Measurements from ENCODE around the gene SOD2.
A peak's percentile ranks its signal among the peaks of the same experiment; 100 is the strongest.
"Not testable (repeated sequence)": the region's sequence is repeated elsewhere in the genome, so short reads cannot be mapped to it uniquely, and the experiment has no call there.

The SOD2 gene

DNA sequence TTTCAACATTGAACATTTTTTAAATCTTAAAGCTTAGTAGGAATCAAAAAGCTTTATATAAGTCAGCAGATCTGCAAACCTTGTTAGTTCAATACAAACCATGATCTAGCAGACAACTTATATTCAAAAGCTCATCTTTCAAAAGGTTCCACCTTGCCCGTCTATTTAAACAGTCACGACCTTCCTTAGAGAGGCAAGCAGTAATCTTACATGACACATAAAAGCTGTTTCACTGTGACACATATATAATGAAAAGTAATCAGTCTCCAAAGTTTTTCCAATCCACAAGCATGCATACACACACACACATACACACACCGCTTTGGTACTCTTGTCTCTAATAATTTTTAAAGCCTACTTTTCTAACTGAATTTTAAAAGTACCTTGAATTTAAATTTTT lies 12.9 kb downstream of the SOD2 start:
- DNase-seq, result no peak

DNA sequence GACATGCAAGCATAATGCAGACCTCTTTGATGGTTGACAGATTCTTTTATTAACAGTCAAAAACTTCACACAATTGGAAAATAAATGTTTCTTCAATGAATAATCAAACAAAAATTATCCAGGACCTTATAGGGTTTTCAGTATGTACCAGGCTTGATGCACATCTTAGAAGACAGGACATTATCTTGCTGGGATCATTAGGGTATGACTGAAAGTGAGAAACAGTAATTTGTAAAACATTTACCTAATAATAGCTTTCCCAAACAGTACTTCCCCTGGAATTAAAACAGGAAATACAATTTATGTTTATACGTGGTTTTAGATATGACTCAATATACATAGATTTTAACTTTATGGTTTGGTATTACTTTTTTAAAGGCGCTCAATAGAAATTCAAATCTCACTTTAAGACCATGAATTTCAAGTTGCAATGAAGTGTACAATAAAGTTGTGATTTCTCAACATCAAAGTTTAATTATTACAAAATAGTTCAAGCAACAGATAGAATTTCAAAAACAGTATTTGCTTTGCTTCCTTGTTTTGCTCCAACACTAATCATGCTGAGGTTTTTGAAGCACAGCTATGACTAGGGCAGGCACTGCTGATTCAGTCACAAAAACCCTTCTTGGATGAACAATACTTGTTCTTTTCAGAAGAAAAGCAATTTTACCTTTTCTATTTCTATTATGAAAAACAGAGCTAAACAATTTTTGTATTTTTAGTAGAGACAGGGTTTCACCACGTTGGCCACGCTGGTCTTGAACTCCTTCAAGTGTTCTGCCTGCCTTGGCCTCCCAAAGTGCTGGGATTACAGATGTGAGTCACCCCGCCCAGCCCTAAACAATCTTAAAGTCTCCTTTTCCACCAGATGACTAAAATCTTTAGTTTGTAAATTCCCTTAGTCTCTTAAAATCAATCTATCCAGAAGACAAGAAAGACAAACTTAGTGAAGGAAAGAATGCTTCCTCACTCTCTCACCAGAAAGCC lies 13.7 kb downstream of the SOD2 start:
- no peak for DNase-seq

DNA sequence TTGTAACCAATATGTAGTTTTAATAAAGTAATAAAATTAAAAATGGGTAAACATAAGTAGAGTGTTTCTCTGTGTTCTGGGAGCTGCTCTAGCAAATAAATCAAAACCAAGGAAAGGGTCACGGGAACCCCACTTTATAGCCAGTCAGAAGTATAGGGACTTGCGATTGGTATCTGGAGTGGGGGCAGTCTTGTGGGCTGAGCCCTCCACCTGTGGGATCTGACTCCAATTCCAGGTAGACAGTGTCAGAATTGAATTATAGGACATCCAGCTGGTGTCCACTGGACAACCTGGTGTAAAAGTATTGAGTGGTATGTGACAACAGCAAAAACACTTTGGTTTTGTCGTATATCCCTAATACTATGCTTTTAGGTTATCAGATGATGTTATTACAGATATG lies 14.5 kb downstream of the SOD2 start:
- DNase-seq, result no peak

DNA sequence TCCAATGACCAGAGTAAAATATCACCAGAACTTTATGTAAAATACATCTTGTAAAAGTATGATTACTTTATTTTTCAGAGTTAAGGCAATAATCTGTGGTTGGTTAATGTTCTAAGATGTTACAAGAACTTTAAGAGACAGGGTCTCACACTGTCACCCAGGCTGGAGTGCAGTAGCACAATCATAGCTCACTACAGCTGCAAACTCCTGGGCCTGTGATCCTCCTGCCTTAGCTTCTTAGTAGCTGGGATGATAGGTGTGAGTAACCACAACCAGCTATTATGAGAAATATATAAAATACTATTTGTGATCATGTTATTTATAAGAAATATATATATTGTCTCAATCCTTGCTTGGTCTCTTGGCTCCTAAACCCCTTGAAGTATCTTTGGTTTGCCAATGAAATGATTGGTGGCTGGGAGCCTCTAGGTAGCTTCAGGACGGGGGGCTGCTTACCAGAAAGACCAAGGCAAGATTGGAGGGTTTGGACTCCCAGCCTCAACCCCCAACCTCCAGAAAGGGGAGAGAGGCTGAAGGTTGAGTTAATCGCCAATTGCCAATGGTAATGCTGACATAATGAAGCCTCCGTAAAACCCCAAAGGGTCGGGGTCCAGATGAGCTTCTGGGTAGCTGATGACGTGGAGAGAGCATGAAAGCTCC lies 15.4 kb downstream of the SOD2 start:
- no peak for DNase-seq

DNA sequence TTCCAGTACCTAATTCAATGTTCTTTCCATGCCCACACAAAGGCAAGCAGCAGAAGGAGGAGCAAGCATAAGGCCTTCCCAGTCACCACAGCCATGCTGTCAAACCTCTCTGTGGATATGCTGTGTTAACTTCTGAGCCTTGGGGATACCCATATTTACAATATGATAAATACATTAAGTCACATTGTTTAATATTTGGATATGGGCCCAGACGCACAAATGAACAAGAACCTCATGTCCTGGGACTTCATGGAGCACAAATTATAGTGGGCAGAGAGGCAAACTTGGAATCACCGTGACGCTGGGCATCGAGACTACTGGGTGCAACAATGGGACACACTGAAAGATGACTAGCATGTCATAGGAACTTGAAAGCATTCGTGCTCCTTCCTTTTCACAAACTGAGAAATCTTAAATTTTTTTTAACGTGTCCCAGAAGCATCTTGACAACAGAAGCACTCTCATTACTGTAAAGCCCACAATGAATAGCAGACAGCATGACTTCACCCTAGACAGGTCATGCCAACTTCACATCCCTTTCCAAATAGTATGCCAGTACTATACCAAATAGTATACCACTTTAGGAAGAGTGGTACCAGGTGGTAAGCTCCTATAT lies 16.0 kb downstream of the SOD2 start:
- DNase-seq, result no peak

DNA sequence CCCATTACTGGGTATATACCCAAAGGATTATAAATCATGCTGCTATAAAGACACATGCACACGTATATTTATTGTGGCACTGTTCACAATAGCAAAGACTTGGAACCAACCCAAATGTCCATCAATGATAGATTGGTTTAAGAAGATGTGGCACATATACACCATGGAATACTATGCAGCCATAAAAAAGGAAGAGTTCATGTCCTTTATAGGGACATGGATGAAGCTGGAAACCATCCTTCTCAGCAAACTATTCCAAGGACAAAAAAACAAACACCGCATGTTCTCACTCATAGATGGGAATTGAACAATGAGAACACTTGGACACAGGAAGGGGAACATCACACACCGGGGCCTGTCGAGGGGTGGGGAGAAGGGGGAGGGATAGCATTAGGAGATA lies 16.8 kb downstream of the SOD2 start:
- not testable (repeated sequence) for DNase-seq

DNA sequence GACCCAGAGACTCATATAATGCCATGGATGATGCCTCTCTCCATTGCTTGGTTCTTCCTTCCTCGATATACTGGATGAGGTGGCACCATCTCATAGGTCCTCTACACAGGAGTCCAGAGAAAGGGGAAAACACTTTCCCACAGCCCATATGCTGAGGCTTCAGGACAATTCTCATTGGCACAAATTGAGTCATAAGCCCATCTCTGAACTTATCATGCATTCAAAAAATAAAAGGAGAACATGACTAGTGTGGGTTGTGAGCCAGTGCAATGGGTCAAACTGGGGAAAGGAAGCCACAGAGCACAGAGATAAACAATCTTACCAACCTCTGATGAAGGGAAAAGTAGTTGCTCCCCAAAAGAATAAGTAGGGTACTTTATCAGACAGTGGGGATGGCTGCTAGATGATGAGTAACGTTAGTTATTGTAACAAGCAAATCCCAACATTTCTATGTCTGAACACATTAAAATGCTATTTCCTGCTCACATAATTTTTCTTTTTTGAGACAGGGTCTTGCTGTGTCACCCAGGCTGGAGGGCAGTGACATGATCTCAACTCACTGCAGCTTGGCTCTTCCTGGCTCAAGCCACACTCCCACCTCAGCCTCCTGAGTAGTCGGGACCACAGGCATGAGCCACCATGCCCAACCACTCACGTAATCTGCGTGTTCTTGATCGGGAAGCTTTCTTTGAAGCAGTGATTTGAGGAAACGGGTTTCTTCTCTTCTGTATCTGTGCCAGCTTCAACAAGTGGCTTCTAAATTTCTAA lies 27.0 kb downstream of the SOD2 start:
- no peak for DNase-seq

DNA sequence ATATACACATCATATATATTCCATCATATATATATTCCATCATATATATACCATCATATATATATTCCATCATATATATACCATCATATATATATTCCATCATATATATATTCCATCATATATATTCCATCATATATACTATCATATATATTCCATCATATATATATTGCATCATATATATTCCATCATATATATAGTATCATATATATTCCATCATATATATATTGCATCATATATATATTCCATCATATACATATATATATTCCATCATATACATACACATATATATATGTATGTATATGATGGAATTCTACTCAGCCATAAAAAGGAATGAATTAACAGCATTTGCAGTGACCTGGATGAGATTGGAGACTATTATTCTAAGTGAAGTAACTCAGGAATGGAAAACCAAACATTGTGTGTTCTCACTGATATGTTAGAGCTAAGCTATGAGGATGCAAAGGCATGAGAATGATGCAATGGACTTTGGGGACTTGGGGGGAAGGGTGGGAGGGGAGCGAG lies 29.6 kb downstream of the SOD2 start:
- DNase-seq, result not testable (repeated sequence)

DNA sequence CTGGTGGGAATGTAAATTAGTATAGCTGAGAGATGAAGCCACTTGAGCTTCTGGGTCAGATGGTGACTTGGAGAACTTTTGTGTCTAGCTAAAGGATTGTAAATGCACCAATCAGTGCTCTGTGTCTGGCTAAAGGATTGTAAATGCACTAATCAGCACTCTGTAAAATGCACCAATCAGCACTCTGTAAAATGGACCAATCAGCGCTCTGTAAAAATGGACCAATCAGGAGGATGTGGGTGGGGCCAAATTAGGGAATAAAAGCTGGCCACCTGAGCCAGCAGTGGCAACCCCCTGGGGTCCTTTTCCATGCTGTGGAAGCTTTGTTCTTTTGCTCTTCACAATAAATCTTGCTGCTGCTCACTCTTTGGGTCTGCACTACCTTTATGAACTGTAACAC lies 31.1 kb downstream of the SOD2 start:
- DNase-seq, result not testable (repeated sequence)

DNA sequence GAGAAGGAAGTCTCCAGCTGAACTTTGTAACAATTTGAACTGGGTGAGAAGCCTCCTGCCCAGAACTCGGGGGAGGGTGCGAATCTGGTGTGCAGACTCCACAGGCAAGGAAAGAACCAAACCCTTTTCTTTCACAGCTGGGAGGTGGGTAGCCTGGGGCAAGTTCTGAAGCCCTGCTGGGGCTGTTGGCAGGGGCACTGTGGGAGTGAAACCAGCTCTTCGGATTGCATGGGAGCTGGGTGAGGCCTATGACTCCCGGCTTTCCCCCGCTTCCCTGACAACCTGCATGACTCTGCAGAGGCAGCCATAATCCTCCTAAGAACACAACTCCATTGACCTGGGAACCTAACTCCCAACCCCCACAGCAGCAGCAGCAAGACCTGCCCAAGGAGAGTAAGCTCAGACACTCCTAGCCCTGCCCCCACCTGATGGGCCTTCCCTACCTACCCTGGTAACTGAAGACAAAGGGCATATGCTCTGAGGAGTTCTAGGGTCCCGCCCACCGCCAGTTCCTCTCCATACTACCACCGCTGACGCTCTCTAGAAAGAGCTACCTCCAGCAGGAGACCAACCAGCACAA lies 37.5 kb downstream of the SOD2 start:
- no peak for DNase-seq

DNA sequence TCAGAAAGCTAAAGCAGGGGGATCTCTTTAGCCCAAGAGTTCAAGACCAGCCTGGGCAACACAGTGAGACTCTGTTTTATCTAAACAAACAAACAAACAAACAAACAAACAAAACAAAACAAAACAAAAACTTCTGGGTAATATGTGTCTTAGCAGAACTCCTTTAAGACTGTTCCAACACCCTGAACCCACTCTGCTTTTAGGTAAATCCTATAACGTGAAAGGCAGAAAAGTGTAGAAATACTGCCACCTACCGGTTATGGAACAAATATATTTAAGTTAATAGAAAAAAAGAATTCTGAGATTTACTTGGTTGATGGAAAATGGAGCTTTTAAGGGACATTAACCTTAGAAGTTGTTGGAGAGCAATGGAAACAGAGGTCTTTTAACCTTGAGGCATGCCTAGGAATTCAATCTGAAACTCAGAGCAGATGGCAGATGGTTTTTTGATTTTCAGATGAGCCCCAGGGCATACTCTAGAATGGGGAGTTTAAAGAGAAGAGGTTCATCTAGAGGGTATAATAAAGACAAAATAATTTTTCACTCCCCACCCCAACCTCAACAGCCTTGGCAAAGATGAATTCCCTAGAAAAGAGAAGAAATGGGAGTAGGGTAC lies 38.5 kb downstream of the SOD2 start:
- peak; percentile 61 for DNase-seq

DNA sequence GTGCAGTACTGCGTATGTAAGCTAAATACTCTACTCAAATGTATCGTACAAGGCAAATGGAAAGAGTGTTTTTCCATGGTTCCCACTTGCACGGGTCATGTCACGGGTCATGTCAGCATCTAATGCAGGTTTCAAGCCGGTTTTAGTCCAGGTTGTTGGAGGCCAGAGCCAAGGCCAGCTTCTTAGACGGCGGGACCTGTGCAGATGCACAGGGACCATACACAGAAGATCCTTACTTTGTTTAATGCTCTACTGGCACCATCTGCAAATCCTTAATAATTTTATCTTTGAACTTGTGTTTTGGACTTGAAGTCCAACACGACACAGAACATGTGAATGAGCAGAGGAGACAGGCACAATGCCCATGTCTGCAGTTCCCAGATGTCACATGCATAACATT lies 42.7 kb downstream of the SOD2 start:
- DNase-seq, result no peak

DNA sequence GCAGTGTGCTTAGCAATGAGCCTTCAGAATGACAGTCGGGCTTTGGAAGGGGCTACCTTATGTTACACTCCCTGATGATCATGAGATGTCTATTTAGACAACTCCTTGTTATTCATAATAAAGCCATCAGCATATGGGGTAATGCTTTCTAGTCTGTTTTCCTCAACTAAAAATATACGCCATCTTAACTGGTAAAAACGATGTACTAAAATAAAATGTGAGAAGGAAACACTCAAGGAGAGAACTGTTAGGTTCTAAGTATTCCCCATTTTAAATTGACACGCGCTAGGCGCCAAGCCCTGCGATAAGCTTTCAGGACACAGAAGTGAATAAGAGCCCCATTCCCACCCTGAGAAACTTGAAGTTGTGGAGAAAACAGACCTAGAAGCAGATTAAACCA lies 43.6 kb downstream of the SOD2 start:
- DNase-seq, result no peak

DNA sequence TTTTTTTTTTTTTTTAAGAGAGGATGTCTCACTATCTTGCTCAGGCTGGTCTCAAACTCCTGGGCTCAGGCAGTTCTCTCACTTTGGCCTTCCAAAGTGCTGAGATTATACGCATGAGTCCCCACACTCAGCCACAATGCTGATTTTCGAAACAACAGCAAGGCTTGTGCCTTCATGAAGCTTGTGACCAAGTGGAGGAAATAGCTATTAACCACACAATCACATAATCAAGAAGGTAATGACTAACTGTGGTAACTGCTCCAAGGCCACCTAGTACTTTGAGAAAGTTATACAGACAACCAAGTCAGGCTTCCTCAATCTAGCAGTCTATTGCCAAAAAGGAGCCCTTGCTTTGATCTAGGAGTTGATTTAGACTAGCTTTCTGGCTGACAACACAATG lies 46.3 kb downstream of the SOD2 start:
- DNase-seq, result no peak

DNA sequence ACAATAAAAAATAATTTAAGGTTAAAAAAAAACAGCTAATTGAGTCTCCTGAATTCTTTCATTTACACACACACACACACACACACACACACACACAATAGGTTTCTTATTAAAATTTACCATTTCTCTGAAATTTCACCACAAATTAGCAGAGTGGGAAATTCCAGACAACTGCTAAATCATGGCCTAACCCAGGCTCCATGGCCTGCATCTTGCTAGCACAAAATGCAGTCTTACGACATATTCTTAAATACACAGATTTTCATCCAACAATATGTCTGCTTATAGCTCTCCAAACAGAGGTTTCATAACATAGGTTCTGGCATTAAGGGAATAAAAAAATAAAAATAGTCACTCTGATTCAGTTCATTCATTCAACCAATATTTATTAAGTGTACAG lies 46.9 kb downstream of the SOD2 start:
- no peak for DNase-seq

DNA sequence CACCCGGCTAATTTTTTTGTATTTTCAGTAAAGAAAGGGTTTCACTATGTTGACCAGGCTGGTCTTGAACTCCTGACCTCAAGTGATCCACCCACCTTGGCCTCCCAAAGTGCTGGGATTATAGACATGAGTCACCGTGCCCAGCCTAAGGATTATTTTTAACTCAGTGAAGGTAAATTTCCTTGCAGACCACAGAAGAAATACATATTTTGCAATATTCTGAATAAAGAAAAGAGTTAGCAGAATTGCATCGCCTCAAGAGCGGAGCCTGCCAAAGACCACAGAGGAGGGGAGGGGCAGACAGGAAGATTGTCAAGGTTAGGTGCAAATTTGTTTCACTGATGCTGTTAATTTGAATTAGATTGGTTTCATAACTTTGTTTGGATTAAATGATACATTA lies 47.4 kb downstream of the SOD2 start:
- DNase-seq, result no peak
